ENCODE data around the gene SOX1.

DNA sequence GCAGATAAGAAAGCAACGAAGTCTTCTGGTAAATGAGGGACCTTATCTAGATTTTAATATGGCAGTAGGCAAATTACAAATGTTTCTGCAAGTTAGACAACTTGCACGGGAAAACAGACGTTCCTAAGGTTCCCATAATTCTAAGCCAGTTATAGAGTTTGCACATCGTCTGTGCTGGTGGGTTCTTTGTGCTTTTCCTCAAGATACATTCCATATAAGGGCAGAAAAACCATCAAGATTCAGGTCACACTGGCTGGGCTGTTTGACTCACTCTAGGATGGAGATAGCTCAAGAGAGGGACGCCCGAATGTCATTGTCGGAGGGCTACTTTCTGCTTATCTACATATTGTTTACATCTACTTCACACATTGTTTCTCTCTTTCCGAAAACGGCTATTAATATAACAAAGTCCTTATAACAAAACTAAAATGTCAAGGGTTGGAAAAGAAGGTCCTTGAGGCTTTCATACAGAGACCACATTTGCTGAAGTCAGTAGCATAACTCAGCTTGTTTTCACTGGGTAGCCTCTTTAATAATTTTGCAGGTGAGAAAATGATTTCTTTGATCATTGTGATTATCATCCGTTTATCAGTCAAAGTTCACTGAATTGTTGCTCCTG is 44.4 kb downstream of the SOX1 start:
- TF ChIP-seq, protein P1, sequence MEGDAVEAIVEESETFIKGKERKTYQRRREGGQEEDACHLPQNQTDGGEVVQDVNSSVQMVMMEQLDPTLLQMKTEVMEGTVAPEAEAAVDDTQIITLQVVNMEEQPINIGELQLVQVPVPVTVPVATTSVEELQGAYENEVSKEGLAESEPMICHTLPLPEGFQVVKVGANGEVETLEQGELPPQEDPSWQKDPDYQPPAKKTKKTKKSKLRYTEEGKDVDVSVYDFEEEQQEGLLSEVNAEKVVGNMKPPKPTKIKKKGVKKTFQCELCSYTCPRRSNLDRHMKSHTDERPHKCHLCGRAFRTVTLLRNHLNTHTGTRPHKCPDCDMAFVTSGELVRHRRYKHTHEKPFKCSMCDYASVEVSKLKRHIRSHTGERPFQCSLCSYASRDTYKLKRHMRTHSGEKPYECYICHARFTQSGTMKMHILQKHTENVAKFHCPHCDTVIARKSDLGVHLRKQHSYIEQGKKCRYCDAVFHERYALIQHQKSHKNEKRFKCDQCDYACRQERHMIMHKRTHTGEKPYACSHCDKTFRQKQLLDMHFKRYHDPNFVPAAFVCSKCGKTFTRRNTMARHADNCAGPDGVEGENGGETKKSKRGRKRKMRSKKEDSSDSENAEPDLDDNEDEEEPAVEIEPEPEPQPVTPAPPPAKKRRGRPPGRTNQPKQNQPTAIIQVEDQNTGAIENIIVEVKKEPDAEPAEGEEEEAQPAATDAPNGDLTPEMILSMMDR (IDR thresholded peaks at IDR 0.05), result no peak
- TF ChIP-seq POLR2AphosphoS5 (IDR thresholded peaks at IDR 0.05) (no peak), POLR2A (IDR thresholded peaks at IDR 0.05) (no peak)
